Ishikawa (cell line): Measurements from ENCODE around the gene TFB2M.

ENCODE experiments used
- CEBPB ChIP-seq: IDR thresholded peaks from 2 replicates; pipeline ENCODE4 v1.6.1; 2012
- CREB1 ChIP-seq: IDR thresholded peaks from 2 replicates; pipeline ENCODE4 v1.6.1; 2012; ENCODE audit warnings: low read depth
- EGR1 ChIP-seq: IDR thresholded peaks from 2 replicates; pipeline ENCODE4 v1.6.1; 2012
- EP300 ChIP-seq: IDR thresholded peaks from 2 replicates; pipeline ENCODE4 v1.6.1; 2012; ENCODE audit warnings: borderline replicate concordance
- FOXM1 ChIP-seq: IDR thresholded peaks from 2 replicates; pipeline ENCODE4 v1.6.1; 2012; ENCODE audit warnings: low read depth, borderline replicate concordance
- NFIC ChIP-seq: IDR thresholded peaks from 2 replicates; pipeline ENCODE4 v1.6.1; 2012
- RAD21 ChIP-seq: IDR thresholded peaks from 2 replicates; pipeline ENCODE4 v1.6.1; 2012; ENCODE audit warnings: low read depth
- TAF1 ChIP-seq: IDR thresholded peaks from 2 replicates; pipeline ENCODE4 v1.6.1; 2012; ENCODE audit warnings: low read depth, mild to moderate bottlenecking
- TCF12 ChIP-seq: IDR thresholded peaks from 2 replicates; pipeline ENCODE4 v1.6.1; 2012; ENCODE audit warnings: low read depth
- TEAD4 ChIP-seq: IDR thresholded peaks from 2 replicates; pipeline ENCODE4 v1.6.1; 2012
- YY1 ChIP-seq: IDR thresholded peaks from 2 replicates; pipeline ENCODE4 v1.6.1; 2012; ENCODE audit warnings: low read depth
- ZBTB7A ChIP-seq: IDR thresholded peaks from 2 replicates; pipeline ENCODE4 v1.6.1; 2012; ENCODE audit warnings: low read depth
- TF ChIP-seq, protein P1 (sequence below): IDR thresholded peaks from 2 replicates; pipeline ENCODE4 v1.6.1; 2012
- TF ChIP-seq, protein P2 (sequence below): IDR thresholded peaks from 2 replicates; pipeline ENCODE4 v1.6.1; 2012
- TF ChIP-seq, protein P3 (sequence below): IDR thresholded peaks from 2 replicates; pipeline ENCODE4 v1.6.1; 2012; ENCODE audit warnings: low read depth, mild to moderate bottlenecking

The TFB2M gene

GRCh38 chr1:246554201-246554600, 11.9 kb downstream of the TFB2M start:
- TF ChIP-seq NFIC (no peak), TCF12 (no peak), EGR1 (no peak), CEBPB (no peak), TAF1 (no peak), YY1 (no peak), RAD21 (no peak), CREB1 (no peak), EP300 (no peak)
- TF ChIP-seq, protein P1, sequence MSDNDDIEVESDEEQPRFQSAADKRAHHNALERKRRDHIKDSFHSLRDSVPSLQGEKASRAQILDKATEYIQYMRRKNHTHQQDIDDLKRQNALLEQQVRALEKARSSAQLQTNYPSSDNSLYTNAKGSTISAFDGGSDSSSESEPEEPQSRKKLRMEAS = no peak
- TF ChIP-seq, protein P2, sequence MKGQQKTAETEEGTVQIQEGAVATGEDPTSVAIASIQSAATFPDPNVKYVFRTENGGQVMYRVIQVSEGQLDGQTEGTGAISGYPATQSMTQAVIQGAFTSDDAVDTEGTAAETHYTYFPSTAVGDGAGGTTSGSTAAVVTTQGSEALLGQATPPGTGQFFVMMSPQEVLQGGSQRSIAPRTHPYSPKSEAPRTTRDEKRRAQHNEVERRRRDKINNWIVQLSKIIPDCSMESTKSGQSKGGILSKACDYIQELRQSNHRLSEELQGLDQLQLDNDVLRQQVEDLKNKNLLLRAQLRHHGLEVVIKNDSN = no peak

GRCh38 chr1:246552110-246552509, 14.0 kb downstream of the TFB2M start:
- TF ChIP-seq TEAD4 = no peak
- TF ChIP-seq FOXM1 = no peak
- TF ChIP-seq, protein P3, sequence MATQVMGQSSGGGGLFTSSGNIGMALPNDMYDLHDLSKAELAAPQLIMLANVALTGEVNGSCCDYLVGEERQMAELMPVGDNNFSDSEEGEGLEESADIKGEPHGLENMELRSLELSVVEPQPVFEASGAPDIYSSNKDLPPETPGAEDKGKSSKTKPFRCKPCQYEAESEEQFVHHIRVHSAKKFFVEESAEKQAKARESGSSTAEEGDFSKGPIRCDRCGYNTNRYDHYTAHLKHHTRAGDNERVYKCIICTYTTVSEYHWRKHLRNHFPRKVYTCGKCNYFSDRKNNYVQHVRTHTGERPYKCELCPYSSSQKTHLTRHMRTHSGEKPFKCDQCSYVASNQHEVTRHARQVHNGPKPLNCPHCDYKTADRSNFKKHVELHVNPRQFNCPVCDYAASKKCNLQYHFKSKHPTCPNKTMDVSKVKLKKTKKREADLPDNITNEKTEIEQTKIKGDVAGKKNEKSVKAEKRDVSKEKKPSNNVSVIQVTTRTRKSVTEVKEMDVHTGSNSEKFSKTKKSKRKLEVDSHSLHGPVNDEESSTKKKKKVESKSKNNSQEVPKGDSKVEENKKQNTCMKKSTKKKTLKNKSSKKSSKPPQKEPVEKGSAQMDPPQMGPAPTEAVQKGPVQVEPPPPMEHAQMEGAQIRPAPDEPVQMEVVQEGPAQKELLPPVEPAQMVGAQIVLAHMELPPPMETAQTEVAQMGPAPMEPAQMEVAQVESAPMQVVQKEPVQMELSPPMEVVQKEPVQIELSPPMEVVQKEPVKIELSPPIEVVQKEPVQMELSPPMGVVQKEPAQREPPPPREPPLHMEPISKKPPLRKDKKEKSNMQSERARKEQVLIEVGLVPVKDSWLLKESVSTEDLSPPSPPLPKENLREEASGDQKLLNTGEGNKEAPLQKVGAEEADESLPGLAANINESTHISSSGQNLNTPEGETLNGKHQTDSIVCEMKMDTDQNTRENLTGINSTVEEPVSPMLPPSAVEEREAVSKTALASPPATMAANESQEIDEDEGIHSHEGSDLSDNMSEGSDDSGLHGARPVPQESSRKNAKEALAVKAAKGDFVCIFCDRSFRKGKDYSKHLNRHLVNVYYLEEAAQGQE = no peak
- TF ChIP-seq, protein P2 = no peak
- no peak for TF ChIP-seq EP300
- TF ChIP-seq, protein P1 = no peak
- no peak for TF ChIP-seq YY1
- TF ChIP-seq CREB1 = no peak
- TF ChIP-seq TAF1 = no peak
- no peak for TF ChIP-seq CEBPB

DNA sequence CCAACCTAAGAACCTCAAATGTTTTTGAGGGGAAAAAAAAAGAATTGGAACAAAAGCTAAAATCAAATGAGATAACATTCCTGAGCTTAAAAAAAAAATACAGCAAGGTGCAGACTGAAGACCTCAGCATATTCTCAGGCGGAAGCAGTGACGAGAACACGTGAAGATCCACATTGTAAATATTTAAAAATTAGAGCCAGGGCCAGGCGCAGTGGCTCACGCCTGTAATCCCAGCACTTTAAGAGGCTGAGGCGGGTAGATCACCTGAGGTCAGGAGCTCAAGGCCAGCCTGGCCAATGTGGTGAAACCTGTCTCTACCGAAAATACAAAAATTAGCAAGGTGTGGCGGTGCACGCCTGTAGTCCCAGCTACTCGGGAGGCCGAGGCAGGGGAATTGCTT, 15.7 kb downstream of the TFB2M start:
- TF ChIP-seq EGR1 = no peak
- TF ChIP-seq CREB1 = no peak
- TF ChIP-seq, protein P2 = no peak
- TF ChIP-seq EP300 = no peak
- no peak for TF ChIP-seq RAD21
- no peak for TF ChIP-seq NFIC
- no peak for TF ChIP-seq TAF1
- no peak for TF ChIP-seq ZBTB7A

GRCh38 chr1:246549665-246550064, 16.4 kb downstream of the TFB2M start:
- TF ChIP-seq TCF12 (no peak), TAF1 (no peak), FOXM1 (no peak), TEAD4 (no peak), ZBTB7A (no peak), CREB1 (no peak), NFIC (no peak), CEBPB (no peak)
- TF ChIP-seq, protein P1 = no peak
- TF ChIP-seq, protein P2 = no peak
- TF ChIP-seq, protein P3 = no peak

DNA sequence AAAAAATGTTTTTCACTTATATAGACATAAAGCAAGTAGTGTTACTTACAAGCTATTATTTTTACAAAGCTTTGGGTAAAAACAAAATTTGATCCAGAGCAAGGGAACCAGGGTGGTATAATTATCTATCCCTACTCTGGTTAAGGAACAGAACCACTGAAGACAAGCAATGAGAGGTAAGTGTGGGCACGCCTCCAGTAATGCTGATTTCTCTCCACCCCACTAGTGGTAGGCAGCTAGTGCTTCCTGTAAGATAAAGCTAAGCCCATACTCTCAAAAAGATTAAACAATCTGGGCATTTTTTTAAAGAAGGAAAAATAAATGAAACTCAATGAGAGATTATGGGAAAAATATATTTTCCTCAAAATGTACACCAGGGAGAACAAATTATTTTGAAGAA, 22.1 kb downstream of the TFB2M start:
- TF ChIP-seq EP300 (no peak), EGR1 (no peak), TAF1 (no peak), CEBPB (no peak), ZBTB7A (no peak), NFIC (no peak), CREB1 (no peak), RAD21 (no peak), TEAD4 (no peak)
- TF ChIP-seq, protein P3 = no peak
- TF ChIP-seq, protein P2 = no peak
- TF ChIP-seq, protein P1 = no peak
